NOMO-1 treated with dmso at 0.1 percent for 144 hours (cell line): ENCODE data around the gene RUNX1.
"Not testable (repeated sequence)": the region's sequence is repeated elsewhere in the genome, so short reads cannot be mapped to it uniquely, and the experiment has no call there.

Source experiments
- DNase-seq: peaks from one replicate; lab custom pipeline; 2025; ENCODE audit not compliant: unreplicated experiment; lab: John Stamatoyannopoulos, UW

Gene RUNX1

GRCh38 chr21:34994766-34995631, 54.1 kb downstream of the RUNX1 start:
- peak; percentile 21 for DNase-seq

GRCh38 chr21:34993521-34993921, 55.6 kb downstream of the RUNX1 start:
- not testable (repeated sequence) for DNase-seq

- no peak for DNase-seq
Measured at GRCh38 chr21:34992736-34993398, 56.2 kb downstream of the RUNX1 start.

- no peak for DNase-seq
Measured at GRCh38 chr21:34992180-34992579, 56.9 kb downstream of the RUNX1 start.

- DNase-seq, result no peak
Measured at GRCh38 chr21:34991366-34991957, 57.6 kb downstream of the RUNX1 start.

- no peak for DNase-seq
Measured at GRCh38 chr21:34990842-34991241, 58.3 kb downstream of the RUNX1 start.

GRCh38 chr21:34989337-34990151, 59.6 kb downstream of the RUNX1 start:
- no peak for DNase-seq

GRCh38 chr21:34988625-34989024, 60.5 kb downstream of the RUNX1 start:
- DNase-seq, result no peak

- DNase-seq, result no peak
Measured at GRCh38 chr21:34988139-34988538, 61.0 kb downstream of the RUNX1 start.

GRCh38 chr21:34987501-34988072, 61.5 kb downstream of the RUNX1 start:
- no peak for DNase-seq

- DNase-seq, result no peak
Measured at GRCh38 chr21:34986561-34987500, 62.3 kb downstream of the RUNX1 start.

GRCh38 chr21:34984356-34985058, 64.6 kb downstream of the RUNX1 start:
- DNase-seq, result no peak

- peak; percentile 30 for DNase-seq
Measured at GRCh38 chr21:34983680-34984086, 65.4 kb downstream of the RUNX1 start.

- DNase-seq, result no peak
Measured at GRCh38 chr21:34981791-34982190, 67.3 kb downstream of the RUNX1 start.

- no peak for DNase-seq
Measured at GRCh38 chr21:34980423-34981115, 68.5 kb downstream of the RUNX1 start.

- no peak for DNase-seq
Measured at GRCh38 chr21:34979383-34979782, 69.7 kb downstream of the RUNX1 start.

- no peak for DNase-seq
Measured at GRCh38 chr21:34977333-34977732, 71.8 kb downstream of the RUNX1 start.

GRCh38 chr21:34974162-34974981, 74.7 kb downstream of the RUNX1 start:
- no peak for DNase-seq
